HG03469 (cell line): ENCODE measurements around the gene SLC2A6.
"Not testable (repeated sequence)": the region's sequence is repeated elsewhere in the genome, so short reads cannot be mapped to it uniquely, and the experiment has no call there.

Experiments
- ATAC-seq: cut with Tn5 transposase; IDR thresholded peaks from one replicate; pipeline ENCODE4 v1.9.1; 2021; ENCODE audit warnings: mild to moderate bottlenecking, moderate library complexity, moderate number of reproducible peaks; ENCODE audit not compliant: unreplicated experiment

Gene SLC2A6

DNA sequence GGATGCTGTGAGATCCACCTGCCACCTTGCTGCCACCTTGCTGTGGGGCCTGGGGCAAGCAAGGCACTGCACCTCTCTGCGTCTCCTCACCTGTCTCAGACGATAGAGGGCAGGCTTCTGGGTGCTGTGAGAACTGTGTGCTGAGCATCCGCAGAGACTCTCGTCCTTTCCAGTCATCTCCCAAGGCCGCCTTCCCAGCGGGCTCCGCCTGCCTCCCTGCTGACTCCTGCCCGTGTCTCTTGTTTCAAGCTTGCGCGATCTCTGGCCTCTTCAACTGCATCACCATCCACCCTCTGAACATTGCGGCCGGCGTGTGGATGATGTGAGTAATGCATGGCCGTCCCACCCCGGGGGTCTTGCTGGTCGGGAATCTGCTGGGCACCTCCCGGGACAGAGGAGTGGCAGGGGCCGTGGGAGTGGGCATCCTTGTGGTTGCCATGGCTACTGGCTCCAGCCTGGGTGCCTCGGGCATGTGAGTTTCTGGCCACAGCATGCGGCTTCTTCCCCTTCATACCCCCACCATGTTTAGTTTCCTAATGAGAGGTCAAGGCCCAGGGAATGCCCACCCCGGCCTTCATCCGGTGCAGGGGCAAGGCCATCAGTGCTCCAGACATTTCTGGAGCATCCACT is 15.6 kb downstream of the SLC2A6 start:
- ATAC-seq = no peak

DNA sequence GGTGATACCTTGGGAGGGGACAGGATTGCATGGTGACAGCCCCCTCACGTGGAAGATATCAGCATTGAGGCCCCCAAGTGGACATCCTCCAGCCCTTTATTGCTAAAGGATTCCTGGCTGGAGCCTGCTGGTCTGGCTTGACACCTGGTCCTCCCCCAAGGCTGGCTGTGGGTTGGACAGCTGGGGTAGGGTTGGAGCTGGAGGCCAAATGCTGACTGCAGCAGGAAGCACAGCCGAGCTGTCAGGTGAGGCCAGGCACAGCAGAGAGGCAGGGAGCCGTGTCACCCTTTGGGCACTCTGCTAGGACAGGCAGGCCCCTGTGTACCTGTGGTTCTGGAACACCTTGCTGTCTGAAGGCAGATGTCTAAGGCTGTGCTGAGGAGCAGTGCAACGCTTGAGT is 16.9 kb downstream of the SLC2A6 start:
- no peak for ATAC-seq

DNA sequence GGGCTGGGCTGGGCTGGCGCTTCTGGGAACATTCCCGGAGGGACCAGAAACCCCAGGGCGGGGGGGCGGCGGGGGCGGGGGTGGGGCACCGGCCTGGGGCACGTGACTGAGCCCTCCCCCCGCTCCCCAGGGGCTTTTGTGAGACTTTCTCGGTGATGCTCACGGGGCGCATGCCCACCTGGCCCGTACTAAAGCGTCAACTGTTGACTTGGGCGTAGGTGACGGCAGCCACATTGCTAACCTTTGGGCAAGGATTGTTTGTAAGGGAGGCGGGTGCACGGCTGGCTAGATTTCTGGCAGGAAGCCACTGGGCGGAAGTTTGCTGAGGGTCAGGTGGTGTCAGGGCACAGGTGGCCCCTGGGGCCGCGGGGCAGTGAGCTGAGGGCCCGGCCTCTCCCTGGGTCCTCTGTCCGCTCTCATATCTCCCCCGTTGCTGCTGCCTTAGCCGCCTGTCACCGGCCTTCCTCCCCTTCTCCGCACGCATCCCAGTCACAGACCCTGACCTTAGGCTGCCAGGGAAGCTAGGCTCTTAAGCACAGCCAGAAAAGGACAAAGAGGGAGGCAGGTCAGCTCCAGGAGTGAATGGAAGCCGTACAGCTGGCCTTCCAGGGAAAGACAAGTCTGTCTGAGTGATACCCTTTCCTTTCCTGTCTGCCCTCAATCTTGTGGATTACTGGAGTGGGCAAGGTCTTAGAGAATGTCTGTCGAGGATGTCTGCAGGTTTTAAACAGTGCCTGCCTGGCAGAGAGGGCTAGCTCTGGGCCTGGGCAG is 18.3 kb downstream of the SLC2A6 start:
- ATAC-seq = peak; percentile 10

DNA sequence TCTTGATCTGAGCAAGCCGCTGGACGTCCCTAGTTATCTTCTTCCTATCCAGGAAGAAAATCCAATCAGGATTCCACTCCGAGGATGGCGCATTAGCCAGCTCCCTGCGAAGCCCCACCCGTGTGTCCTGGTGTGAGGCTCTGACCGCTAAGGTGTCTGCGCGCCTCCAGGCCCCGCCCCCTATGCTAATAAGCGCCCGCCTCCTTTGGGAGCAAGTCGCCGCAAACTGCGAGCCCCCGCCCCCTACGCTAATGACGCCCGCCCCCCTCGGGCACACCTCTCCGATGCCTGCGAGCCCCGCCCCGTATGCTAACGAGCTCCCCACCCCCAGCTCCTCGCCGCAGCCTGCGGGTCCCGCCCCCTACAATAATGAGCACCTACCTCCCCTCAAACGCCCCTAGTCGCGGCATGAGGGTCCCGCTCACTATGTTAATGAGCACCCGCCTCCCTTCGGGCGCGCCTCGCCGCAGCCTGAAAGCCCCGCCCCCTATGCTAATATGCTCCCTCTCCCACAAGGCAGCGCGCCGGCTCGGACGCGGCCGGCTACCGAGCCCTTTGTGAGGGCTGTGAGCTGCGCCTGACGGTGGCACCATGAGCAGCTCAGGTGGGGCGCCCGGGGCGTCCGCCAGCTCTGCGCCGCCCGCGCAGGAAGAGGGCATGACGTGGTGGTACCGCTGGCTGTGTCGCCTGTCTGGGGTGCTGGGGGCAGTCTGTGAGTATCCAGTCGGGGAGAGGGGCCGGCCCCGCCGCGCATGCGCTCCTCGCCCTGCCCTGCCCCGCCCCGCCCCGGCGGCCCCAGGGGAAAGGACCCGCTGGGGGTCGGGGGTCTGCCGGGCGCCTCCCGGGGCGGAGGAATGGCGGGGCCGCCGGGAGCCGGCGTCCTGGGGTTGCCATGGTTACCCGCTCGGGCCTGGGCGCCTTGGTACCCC is 19.2 kb downstream of the SLC2A6 start, which contains the start of gene CACFD1:
TSS of gene CACFD1 (plus strand) at position 503 of the 929 bp plus-strand sequence. CDS start at position 592, 89 bp downstream.
- ATAC-seq = peak; percentile 40

DNA sequence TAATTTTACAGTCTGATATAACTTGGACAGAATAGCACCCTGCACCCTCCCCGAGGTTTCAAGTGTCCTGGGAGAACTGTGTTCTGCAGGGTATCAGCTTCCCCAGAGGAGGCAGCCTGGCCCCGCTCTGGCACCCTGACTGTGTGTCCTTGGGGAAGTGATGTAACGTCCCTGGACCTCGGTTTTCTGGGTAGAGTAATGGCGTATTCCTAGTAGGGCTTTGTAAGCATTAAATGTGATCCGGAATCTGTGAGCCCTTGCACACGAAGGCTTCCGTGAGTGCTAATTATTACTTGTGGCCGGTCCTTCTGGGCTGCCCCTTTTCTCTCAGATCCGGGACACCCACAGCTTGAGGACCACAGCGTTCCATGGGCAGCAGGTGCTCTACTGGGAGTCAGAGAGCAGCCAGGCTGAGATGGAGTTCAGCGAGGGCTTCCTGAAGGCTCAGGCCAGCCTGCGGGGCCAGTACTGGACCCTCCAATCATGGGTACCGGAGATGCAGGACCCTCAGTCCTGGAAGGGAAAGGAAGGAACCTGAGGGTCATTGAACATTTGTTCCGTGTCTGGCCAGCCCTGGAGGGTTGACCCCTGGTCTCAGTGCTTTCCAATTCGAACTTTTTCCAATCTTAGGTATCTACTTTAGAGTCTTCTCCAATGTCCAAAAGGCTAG is 20.1 kb downstream of the SLC2A6 start:
- ATAC-seq = no peak

DNA sequence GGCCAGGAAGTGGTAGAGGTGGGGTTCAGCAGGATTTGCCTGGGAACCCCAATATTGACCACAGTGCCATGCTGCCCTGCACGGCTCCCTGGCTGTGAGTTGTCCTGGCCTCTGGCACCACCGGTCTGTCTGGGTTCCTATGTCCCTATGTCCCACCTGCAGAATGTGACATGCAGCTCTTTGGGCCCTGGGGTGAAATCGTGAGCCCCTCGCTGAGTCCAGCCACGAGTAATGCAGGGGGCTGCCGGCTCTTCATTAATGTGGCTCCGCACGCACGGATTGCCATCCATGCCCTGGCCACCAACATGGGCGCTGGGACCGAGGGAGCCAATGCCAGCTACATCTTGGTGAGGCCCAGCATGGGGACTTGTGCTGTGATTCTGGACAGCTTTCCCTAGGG is 21.2 kb downstream of the SLC2A6 start:
- no peak for ATAC-seq

DNA sequence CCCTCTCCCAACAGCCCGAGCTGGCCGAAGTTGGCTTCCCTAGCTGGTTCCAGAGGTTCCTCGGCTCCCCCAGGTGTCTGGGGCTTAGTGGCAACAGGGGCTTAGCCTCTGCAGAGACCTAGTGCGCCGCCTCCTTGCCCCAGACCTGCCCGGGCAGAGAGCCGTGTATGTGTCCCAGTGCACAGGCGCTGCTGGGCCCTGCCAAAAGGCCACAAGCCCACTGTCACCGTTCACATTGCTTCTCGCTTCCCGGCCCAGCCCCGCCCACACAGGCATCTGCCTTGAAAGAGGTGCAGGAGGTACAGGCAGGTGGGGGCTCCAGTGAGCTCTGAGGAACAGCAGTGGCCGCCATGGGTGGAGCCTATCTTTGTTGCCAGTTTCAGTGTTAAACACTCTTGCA is 21.7 kb downstream of the SLC2A6 start:
- no peak for ATAC-seq

DNA sequence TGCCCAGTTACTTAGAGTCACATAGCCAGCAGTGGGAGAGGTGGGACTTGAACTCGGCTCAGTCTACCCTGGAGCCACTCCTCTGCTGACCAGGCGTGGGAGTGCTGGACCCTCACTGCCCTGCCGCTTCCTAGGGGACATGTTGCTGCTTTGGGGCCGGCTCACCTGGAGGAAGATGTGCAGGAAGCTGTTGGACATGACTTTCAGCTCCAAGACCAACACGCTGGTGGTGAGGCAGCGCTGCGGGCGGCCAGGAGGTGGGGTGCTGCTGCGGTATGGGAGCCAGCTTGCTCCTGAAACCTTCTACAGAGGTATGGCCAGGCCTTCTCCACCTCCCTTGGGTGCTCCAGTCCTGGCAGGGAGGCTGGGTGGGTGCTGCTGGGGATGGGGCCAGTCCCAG is 22.5 kb downstream of the SLC2A6 start:
- ATAC-seq = no peak

DNA sequence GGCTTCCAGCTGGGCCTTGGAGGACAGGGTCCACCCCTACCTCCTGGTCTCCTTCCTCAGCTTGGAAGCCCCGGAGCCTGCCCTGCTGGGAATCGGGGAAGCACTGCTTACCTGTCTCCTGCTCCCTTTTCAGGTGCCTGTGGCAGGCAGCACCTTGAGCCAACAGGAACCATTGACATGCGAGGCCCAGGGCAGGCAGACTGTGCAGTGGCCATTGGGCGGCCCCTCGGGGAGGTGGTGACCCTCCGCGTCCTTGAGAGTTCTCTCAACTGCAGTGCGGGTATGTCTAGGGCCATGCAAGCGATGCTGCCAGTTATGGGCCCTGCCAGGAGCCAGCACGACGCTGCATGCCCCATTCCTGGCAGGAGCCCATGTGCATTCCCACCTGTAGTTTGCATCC is 23.0 kb downstream of the SLC2A6 start:
- ATAC-seq = no peak

DNA sequence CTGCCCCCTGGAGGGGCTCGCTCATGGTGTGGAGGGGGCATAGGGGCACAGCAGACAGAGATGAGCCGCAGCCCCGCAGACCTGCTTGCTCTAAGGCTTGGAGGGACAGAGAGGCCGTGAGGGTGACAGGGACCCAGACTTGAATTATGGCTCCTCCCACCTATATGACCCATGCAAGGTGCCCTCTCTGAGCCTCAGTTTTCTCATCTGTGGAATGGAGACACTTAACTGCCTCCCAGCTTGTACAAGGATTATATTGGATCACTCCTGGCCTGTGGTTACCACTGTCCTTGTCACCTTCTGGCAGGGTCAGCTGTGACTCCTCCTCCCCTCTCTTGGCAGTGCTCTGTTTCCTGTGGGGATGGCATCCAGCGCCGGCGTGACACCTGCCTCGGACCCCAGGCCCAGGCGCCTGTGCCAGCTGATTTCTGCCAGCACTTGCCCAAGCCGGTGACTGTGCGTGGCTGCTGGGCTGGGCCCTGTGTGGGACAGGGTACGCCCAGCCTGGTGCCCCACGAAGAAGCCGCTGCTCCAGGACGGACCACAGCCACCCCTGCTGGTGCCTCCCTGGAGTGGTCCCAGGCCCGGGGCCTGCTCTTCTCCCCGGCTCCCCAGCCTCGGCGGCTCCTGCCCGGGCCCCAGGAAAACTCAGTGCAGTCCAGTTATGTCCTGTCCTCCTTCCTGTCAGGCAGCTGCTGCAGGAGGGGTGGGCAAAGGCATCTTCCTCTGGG is 23.8 kb downstream of the SLC2A6 start:
- no peak for ATAC-seq

DNA sequence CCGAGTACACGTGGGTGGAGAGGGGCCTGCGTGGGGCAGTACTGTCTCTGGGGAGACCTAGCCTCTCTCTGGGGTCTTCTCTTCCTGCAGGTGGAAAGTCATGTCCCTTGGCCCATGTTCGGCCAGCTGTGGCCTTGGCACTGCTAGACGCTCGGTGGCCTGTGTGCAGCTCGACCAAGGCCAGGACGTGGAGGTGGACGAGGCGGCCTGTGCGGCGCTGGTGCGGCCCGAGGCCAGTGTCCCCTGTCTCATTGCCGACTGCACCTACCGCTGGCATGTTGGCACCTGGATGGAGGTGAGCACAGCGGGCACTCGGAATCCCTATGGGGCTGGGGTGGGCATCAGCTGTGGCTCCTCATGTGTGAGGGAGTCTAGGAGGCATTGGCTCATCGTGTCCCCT is 24.6 kb downstream of the SLC2A6 start:
- no peak for ATAC-seq

DNA sequence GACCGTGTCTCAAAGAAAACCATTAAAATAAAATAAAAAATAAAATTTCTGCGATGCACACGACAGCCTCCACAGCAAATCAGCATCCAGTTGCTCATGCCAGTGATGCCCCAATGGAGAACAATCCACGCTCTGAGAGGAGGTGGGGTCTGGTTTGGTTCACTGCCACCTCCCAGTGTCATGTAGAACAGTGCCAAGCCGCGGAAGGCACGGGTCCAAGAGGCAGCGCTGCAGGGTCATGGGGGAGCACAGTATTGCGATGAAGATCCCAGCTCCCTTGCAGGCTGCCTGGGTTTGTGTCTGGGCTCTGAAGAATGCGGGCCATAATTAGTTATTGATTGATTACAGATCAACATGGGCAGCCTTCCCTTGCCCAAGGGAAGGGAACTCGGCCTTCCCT is 25.2 kb downstream of the SLC2A6 start:
- ATAC-seq = no peak

DNA sequence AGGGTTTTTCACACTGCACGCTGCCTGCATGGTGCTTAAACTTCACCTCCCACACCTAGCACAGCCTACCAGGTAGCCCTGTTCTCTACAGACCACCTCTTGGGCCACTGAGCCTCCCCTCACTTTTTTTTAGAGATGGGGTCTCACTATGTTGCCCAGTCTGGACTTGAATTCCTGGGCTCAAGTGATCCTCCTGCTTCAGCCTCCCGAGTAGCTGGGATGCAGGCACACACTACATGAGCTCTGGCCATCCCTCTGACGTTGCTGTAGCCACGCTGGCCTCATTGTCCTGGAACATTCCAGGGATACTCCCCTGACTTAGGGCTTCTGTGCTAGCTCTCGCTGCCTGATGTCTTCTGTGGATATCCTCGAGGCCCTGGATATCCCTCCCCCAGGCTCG is 26.3 kb downstream of the SLC2A6 start:
- ATAC-seq = no peak

DNA sequence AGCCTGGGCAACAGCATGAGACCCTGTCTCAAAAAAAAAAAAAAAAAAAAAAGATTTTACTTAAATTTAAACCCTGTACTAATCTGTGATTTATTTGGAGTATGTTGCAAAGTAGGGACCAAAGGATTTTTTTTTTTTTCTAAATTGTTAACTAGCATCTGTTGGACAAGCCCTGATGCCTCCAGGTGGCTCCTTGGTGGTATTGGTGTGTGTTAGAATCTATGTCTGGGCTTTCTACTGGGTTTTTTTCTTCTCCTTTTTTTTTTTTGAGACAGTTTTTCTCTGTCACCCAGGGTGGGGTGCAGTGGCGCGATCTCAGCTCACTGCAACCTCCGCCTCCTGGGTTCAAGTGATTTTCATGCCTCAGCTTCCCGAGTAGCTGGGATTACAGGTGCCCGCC is 27.0 kb downstream of the SLC2A6 start:
- not testable (repeated sequence) for ATAC-seq

DNA sequence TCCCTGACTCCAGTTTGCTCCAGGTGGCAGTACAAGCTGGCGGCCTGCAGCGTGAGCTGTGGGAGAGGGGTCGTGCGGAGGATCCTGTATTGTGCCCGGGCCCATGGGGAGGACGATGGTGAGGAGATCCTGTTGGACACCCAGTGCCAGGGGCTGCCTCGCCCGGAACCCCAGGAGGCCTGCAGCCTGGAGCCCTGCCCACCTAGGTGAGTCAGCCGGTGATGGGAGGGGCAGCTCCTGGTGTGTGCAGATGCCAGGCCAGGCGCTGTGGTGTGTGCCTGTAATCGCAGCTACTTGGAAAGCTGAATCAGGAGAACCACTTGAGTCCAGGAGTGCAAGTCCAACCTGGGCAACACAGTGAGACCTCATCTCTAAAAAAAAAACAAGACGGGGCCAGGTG is 29.1 kb downstream of the SLC2A6 start:
- ATAC-seq = no peak

DNA sequence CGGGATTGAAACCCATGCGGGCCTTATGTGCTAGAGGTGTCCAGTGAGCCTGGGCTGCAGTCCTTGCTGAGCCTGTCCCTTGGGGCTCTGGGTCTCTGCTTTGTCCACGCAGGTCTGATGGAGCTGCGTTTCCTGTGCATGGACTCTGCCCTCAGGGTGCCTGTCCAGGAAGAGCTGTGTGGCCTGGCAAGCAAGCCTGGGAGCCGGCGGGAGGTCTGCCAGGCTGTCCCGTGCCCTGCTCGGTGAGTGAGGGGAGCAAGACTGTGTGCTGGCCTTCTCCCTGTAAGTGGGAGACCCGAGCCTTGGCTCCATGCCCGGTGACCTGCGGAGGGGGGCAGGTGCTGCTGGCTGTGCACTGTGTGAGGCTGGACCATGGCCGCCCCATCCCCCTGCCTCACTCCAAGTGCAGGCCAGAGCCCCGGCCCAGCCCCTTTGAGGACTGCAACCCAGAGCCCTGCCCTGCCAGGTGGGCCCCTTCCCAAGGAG is 30.4 kb downstream of the SLC2A6 start:
- no peak for ATAC-seq

DNA sequence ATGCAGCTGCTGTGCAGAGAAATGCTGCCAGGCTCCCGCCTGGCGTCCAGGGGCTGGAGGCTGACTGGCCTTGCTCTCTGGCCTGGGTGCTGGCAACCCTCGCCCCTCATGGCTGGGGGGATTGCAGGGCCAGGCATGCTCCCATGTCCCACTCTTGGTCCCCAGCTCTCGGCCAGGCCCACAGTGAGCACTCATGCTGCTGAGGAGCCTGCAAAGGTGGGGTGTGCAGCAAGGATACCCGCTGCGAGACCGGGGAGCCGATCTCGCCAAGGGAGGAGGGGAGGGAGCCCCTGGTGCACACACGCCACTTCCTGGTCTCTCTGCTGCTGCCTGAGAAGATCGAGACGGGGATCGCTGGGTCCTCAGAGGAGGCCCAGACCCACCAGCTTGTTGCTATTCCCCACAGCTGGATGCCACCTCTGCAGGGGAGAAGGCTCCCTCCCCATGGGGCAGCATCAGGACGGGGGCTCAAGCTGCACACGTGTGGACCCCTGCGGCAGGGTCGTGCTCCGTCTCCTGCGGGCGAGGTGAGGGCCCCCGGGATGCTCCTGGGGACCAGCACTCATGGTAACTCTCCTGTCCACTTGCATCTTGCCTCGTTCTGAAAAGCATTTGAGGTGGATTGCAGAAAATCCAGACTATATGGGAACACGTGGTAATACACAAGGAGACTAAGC is 33.5 kb downstream of the SLC2A6 start:
- no peak for ATAC-seq

DNA sequence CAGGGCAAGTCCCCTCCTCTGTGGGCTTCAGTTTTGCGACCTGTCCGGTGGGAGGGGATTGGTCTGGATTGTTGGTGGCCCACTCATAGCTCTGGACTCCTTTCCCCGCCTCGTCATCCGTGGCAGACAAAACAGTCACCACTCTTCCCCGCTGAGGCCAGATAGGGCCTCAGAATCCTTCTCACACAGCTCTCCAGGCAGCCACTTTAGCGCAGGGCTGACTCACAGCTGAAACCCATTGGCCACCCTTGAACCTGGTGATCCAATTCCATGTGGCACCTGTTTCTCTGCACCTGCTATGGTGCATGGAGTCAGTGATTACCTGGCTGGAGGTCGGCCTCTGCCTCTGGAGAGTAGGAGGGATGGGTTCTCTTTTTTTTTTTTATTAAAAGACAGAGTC is 34.9 kb downstream of the SLC2A6 start:
- ATAC-seq = no peak

DNA sequence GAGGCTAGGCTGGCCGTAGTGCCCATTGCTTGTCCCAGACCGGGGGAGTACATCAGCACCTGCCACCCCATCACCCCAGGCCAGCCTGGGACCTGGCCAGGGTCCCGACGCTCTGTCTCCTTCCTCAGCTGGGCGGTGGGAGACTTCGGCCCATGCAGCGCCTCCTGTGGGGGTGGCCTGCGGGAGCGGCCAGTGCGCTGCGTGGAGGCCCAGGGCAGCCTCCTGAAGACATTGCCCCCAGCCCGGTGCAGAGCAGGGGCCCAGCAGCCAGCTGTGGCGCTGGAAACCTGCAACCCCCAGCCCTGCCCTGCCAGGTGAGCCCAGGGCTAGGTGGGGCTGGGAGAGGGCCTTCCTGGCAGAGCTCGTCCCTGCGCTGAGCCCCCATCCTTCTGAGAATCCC is 35.7 kb downstream of the SLC2A6 start:
- no peak for ATAC-seq

DNA sequence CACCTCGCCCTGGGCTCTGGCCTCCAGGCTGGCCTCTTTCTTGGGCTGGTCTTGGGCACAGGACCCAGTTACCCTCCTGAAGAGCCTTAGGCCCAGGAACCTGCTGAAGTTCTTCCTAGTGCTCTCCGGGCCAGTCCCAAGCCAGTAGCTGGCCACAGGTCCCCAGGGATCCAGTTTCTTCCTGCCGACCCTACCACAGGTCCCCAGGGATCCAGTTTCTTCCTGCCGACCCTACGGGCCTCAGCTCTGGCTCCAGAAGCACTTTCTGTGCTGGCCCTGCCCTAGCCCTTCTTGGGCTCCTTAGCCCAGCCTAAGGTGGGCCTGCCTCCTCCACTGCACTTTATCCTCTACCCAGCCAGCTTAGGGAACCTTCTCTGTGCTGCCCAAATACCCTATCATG is 37.3 kb downstream of the SLC2A6 start:
- no peak for ATAC-seq
